OCI-LY3 (cell line): ENCODE data around the gene CACNA1C.

ENCODE experiments used
- H2AFZ ChIP-seq: fragments of 200-600, 300-600 bp; shearing (Covaris generic); 2 replicates; pipeline ENCODE4 v1.6.0; 2014; ENCODE audit warnings: antibody characterized with exemption, low read depth, low read length
- H3K27ac ChIP-seq: fragments of 200-600, 300-600 bp; sonication (generic); 2 replicates; pipeline ENCODE4 v1.5.1; 2014; ENCODE audit warnings: mild to moderate bottlenecking, low read length, moderate library complexity, mixed read lengths
- H3K27me3 ChIP-seq: fragments of 200-600, 300-600 bp; sonication (generic); 2 replicates; pipeline ENCODE4 v1.6.1; 2014; ENCODE audit warnings: low read depth, low read length, mixed read lengths
- H3K36me3 ChIP-seq: fragments of 200-600, 300-600 bp; sonication (generic); replicated peaks from 2 replicates; pipeline ENCODE3; 2014; ENCODE audit warnings: low read depth, low read length, mixed read lengths
- H3K4me1 ChIP-seq: fragments of 300-600, 200-600 bp; sonication (generic); 2 replicates; pipeline ENCODE4 v1.6.1; 2014; ENCODE audit warnings: low read length, mixed read lengths
- H3K4me2 ChIP-seq: fragments of 200-600, 300-600 bp; sonication (generic); 2 replicates; pipeline ENCODE4 v1.6.1; 2014; ENCODE audit warnings: low read length, mixed read lengths
- H3K4me3 ChIP-seq: fragments of 300-600, 200-600 bp; sonication (generic); 2 replicates; pipeline ENCODE4 v1.5.1; 2014; ENCODE audit warnings: antibody characterized with exemption, mild to moderate bottlenecking, low read length, moderate library complexity
- H3K79me2 ChIP-seq: fragments of 300-600, 200-600 bp; shearing (Covaris generic); 2 replicates; pipeline ENCODE4 v1.6.1; 2014; ENCODE audit warnings: mild to moderate bottlenecking, low read length, mixed read lengths
- H3K9ac ChIP-seq: fragments of 300-600, 200-600 bp; shearing (Covaris generic); 2 replicates; pipeline ENCODE4 v1.6.0; 2014; ENCODE audit warnings: mild to moderate bottlenecking, low read length, moderate library complexity
- H3K9me3 ChIP-seq: fragments of 200-600, 300-600 bp; shearing (Covaris generic); 2 replicates; pipeline ENCODE4 v1.6.1; 2014; ENCODE audit warnings: low read length, mixed read lengths; ENCODE audit not compliant: insufficient read depth
- H4K20me1 ChIP-seq: fragments of 200-600, 300-600 bp; sonication (generic); 2 replicates; pipeline ENCODE4 v1.6.1; 2016; ENCODE audit warnings: low read length, mixed read lengths; ENCODE audit not compliant: insufficient read depth
- CTCF ChIP-seq: fragments of 200-600, 300-600 bp; sonication (generic); IDR thresholded peaks from 2 replicates; pipeline ENCODE4 v1.5.1; 2014; ENCODE audit warnings: antibody characterized with exemption, low read length, low read depth
- EZH2phosphoT487 ChIP-seq: fragments of 200-600 bp; shearing (Covaris generic); IDR thresholded peaks from 2 replicates; pipeline ENCODE4 v1.6.1; 2018; ENCODE audit warnings: antibody characterized with exemption, mixed run types, low read depth

The CACNA1C gene

DNA sequence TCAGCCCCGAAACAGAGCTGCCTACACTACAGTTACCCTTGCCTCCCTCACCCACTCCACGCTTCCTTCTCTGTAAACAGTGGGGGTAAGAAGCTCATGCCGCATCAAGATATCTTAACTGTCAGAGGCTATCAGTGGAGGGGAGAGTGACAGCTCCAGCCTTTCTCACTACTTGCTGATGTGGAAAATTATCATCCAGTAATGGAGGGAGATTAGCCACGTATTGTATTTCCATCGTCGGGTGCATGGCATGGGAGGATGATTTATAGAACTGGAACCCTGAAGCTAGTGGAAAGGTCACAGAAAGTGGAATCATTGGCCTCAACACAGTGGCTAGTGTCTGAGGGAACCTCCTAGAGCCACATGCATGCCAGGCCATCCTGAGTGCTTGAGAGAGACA, 471.1 kb downstream of the CACNA1C start:
- H3K27ac ChIP-seq = no peak overlapping the region
- no peaks in the 10 kb centered on the region for H3K9me3 ChIP-seq
- no peak overlapping the region for H3K9ac ChIP-seq
- no peaks in the 10 kb centered on the region for H4K20me1 ChIP-seq
- H3K4me2 ChIP-seq = no peak overlapping the region
- H3K4me1 ChIP-seq = peaks cover 7% of the 10 kb centered on the region
- no peak for TF ChIP-seq CTCF
- TF ChIP-seq EZH2phosphoT487 = no peak
- no peaks in the 10 kb centered on the region for H3K79me2 ChIP-seq
- H2AFZ ChIP-seq = no peak overlapping the region
- H3K27me3 ChIP-seq = no peaks in the 10 kb centered on the region
- H3K4me3 ChIP-seq = no peak overlapping the region
- H3K36me3 ChIP-seq = no peaks in the 10 kb centered on the region

- Histone ChIP-seq H3K4me1 (peaks cover 10% of the 10 kb centered on the region), H2AFZ (0 out of 2 replicates have a peak overlapping the region, but pooled peaks have one; percentile 0), H3K4me2 (peak overlapping the region; percentile 10; the same call in 1 of the 2 replicates), H3K4me3 (no peak overlapping the region), H3K27ac (no peak overlapping the region), H3K9me3 (no peaks in the 10 kb centered on the region), H3K27me3 (no peaks in the 10 kb centered on the region), H3K79me2 (no peaks in the 10 kb centered on the region), H3K36me3 (no peaks in the 10 kb centered on the region), H4K20me1 (no peaks in the 10 kb centered on the region), H3K9ac (no peak overlapping the region)
- TF ChIP-seq CTCF (no peak), EZH2phosphoT487 (no peak)
These were observed 473.6 kb downstream of the CACNA1C start for GRCh38 chr12:2526371-2526770.

DNA sequence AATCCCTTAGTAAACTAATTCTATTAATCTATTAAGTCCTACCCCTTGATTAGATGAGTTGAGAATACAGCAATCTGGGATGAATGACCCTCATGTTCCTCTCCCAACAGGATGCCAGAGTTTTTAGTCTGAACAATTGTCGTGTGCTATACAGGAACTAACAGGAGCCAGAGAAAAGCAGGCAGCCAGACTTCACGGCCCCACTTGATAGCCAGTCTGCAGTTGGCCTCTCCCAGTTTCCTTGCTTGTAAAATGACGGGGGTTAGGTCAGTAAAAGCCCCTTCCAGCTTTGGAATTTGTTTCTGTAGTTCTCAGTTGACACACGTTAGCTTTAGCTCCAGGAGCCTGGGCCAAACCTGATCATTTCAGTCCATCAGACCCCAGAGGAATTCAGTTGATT, 475.2 kb downstream of the CACNA1C start:
- Histone ChIP-seq H4K20me1 (no peaks in the 10 kb centered on the region), H3K36me3 (no peaks in the 10 kb centered on the region), H3K4me1 (peaks cover 10% of the 10 kb centered on the region), H2AFZ (no peak overlapping the region), H3K4me2 (no peak overlapping the region), H3K9me3 (no peaks in the 10 kb centered on the region), H3K79me2 (no peaks in the 10 kb centered on the region), H3K27ac (no peak overlapping the region), H3K27me3 (no peaks in the 10 kb centered on the region), H3K9ac (no peak overlapping the region), H3K4me3 (no peak overlapping the region)
- TF ChIP-seq EZH2phosphoT487 = no peak
- no peak for TF ChIP-seq CTCF

- no peak for TF ChIP-seq CTCF
- no peak for TF ChIP-seq EZH2phosphoT487
- peaks cover 10% of the 10 kb centered on the region for H3K4me1 ChIP-seq
These were observed 477.0 kb downstream of the CACNA1C start for GRCh38 chr12:2529807-2530206.

More at GRCh38 chr12:2529807-2530206, 477.0 kb downstream of the CACNA1C start:
- no peaks in the 10 kb centered on the region for H3K9me3 ChIP-seq
- H3K27me3 ChIP-seq = no peaks in the 10 kb centered on the region
- no peak overlapping the region for H3K9ac ChIP-seq
- H3K4me2 ChIP-seq = no peak overlapping the region
- no peak overlapping the region for H3K4me3 ChIP-seq
- H3K79me2 ChIP-seq = no peaks in the 10 kb centered on the region
- H4K20me1 ChIP-seq = no peaks in the 10 kb centered on the region
- no peaks in the 10 kb centered on the region for H3K36me3 ChIP-seq
- H2AFZ ChIP-seq = no peak overlapping the region
- no peak overlapping the region for H3K27ac ChIP-seq
